Cardiac muscle cell (in vitro differentiated cells and primary cell): ENCODE measurements around the gene KCTD16. TPM values are rescaled to one million over a fixed set of nuclear protein-coding genes. Genes with fewer than 3 reads are reported as not detected.

Experiments used
- DNase-seq, 2 donors: peaks; one replicate each; pipeline versions ENCODE4 v3.0.0 to v3.0.0-alpha.2; 2010 to 2017; ENCODE audit warnings: low read depth in 1 of 2, low spot score in 1 of 2
- H3K27ac ChIP-seq: fragments of 200-600 bp; sonication (generic); 2 replicates; pipeline ENCODE4 v1.5.1; 2016
- H3K27me3 ChIP-seq: fragments of 200-600 bp; sonication (generic); 2 replicates; pipeline ENCODE4 v1.6.0; 2016; ENCODE audit warnings: control low read depth
- H3K36me3 ChIP-seq: fragments of 200-600 bp; sonication (generic); 2 replicates; pipeline ENCODE4 v1.5.1; 2016; ENCODE audit warnings: control low read depth
- H3K4me1 ChIP-seq: fragments of 200-600 bp; sonication (generic); 2 replicates; pipeline ENCODE4 v1.8.1; 2017; ENCODE audit warnings: low read depth, mild to moderate bottlenecking, mixed run types
- H3K4me3 ChIP-seq: fragments of 200-600 bp; sonication (generic); 2 replicates; pipeline ENCODE4 v1.5.1; 2016; ENCODE audit warnings: mild to moderate bottlenecking
- H3K9me3 ChIP-seq: fragments of 200-600 bp; sonication (generic); 2 replicates; pipeline ENCODE4 v1.5.1; 2017; ENCODE audit warnings: low read depth, mild to moderate bottlenecking, control low read depth
- CTCF ChIP-seq: IDR thresholded peaks from 2 replicates; pipeline ENCODE4 v1.5.1; 2012; ENCODE audit warnings: low read depth, mild to moderate bottlenecking, low read length
- polyA plus RNA-seq: library from polyadenylated mRNA; unstranded; fragments of >200 nt; fragmentation: Nextera tagmentation; extraction: Ambion mirVana; gene quantifications from 2 replicates; pipeline ENCODE4 v1.2.1, GENCODE V29; 2016
- total RNA-seq: library from RNA; depleted of rRNA; stranded (reverse); fragments of >200 nt; gene quantifications from 2 replicates; pipeline ENCODE4 v1.2.3, GENCODE V29; 2016

KCTD16 gene
- total and polyA plus RNA-seq, 2 experiments from 2014 or later: 0.13 to 0.66 TPM

DNA sequence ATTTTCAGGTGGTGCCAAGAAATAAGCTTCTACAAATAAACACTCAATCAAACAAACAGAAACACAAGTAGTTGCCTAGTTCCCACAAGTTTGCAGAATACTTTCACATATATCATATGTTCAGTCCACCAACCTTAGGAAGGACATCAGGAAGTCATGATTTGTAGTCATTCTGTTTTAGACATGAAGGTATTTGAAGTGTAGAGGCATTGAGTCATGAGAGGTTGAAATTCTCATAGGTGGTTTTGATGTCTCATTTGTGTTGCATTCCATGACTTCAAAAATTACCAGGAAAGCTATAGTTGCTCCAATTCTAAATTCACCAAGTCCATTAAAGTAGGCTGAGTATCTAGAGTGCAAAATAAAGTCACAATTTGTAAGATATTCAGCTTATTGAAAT is 159.0 kb downstream of the KCTD16 start:
- no peak overlapping the region for H3K27ac ChIP-seq
- no peaks in the 10 kb centered on the region for H3K27me3 ChIP-seq
- no peak for TF ChIP-seq CTCF
- no peaks in the 10 kb centered on the region for H3K36me3 ChIP-seq
- DNase-seq: no peak
- no peaks in the 10 kb centered on the region for H3K4me1 ChIP-seq
- H3K4me3 ChIP-seq: no peak overlapping the region
- no peaks in the 10 kb centered on the region for H3K9me3 ChIP-seq

GRCh38 chr5:144331361-144331760 is 160.7 kb downstream of the KCTD16 start:
- Histone ChIP-seq H3K27me3 (no peaks in the 10 kb centered on the region), H3K9me3 (no peaks in the 10 kb centered on the region), H3K4me1 (no peaks in the 10 kb centered on the region), H3K4me3 (no peak overlapping the region), H3K27ac (no peak overlapping the region), H3K36me3 (no peaks in the 10 kb centered on the region)
- DNase-seq: no peak
- TF ChIP-seq CTCF: no peak

GRCh38 chr5:144332265-144332664 is 161.6 kb downstream of the KCTD16 start:
- H3K4me1 ChIP-seq: no peaks in the 10 kb centered on the region
- no peak for DNase-seq
- H3K4me3 ChIP-seq: no peak overlapping the region
- no peaks in the 10 kb centered on the region for H3K36me3 ChIP-seq
- H3K27me3 ChIP-seq: no peaks in the 10 kb centered on the region
- no peaks in the 10 kb centered on the region for H3K9me3 ChIP-seq
- no peak overlapping the region for H3K27ac ChIP-seq
- no peak for TF ChIP-seq CTCF

GRCh38 chr5:144333336-144333920 is 162.8 kb downstream of the KCTD16 start:
- Histone ChIP-seq H3K27ac (no peak overlapping the region), H3K4me3 (no peak overlapping the region), H3K9me3 (no peaks in the 10 kb centered on the region), H3K4me1 (no peaks in the 10 kb centered on the region), H3K36me3 (no peaks in the 10 kb centered on the region), H3K27me3 (no peaks in the 10 kb centered on the region)
- TF ChIP-seq CTCF: no peak
- DNase-seq: no peak

DNA sequence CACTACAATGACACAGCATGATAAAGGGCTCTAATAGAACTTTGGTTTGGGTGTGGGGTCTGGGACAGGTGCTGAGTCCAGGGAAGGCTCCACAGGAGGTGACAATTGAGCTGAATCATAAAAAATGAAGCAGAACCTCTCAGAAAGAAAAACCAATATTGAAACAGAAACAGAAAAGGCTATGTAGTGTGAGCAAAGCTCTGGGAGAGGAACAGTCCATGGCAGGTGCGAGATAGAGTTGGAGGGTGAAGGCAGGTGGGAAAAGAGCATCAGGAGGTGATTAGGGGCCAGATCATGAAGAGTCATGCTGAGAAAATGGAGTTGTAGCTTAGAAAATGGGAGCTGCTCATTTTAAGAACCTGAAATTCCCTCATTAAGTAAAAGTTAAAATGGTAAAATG is 164.9 kb downstream of the KCTD16 start:
- TF ChIP-seq CTCF: no peak

More for the DNA sequence above, 164.9 kb downstream of the KCTD16 start:
- H3K4me3 ChIP-seq: no peak overlapping the region
- H3K9me3 ChIP-seq: no peaks in the 10 kb centered on the region
- H3K27me3 ChIP-seq: no peaks in the 10 kb centered on the region
- no peak overlapping the region for H3K27ac ChIP-seq
- no peaks in the 10 kb centered on the region for H3K4me1 ChIP-seq
- DNase-seq: no peak
- no peaks in the 10 kb centered on the region for H3K36me3 ChIP-seq
